ENCODE results near the gene TCP11L1.

DNA sequence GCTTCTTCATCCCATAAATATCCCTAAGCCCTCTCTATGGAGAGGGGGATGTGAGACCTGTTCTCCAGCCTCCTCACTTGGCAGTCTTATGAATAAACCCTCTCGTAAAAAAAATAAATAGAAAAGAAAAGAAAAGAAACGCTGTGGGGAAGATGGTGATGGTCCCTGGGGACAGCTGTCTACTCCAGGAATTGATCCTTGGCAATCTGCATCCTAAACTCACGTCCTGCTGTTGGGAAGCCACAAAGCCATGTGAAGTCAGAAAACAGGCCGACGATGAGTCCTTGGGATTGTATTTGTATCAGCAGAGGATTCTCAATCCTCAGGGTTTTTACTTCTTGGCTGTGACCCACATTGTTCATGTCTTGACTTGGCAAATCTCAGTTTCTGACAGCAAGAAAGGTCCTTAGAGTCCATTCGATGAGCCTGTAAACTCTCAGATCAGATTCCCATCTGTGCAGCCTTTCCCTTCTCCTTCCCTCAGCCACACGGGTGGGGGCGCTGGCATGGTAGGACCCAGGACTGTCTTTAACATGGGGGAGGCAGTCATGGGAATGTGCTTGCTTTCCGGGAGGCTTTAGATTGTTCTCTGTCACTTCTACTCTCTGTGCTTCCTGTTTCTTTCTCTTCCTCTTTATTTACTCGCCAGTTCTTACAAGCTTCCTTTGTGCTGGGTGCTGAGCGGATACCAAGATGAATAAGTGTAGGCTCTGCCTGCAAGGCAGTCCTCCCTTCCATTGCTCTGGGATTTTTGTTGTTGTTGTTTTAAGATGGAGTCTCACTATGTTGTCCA is 24.9 kb downstream of the TCP11L1 start:
- TF ChIP-seq, protein P1, sequence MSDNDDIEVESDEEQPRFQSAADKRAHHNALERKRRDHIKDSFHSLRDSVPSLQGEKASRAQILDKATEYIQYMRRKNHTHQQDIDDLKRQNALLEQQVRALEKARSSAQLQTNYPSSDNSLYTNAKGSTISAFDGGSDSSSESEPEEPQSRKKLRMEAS (IDR thresholded peaks at IDR 0.05), result no peak
- TF ChIP-seq, protein P2, sequence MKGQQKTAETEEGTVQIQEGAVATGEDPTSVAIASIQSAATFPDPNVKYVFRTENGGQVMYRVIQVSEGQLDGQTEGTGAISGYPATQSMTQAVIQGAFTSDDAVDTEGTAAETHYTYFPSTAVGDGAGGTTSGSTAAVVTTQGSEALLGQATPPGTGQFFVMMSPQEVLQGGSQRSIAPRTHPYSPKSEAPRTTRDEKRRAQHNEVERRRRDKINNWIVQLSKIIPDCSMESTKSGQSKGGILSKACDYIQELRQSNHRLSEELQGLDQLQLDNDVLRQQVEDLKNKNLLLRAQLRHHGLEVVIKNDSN (IDR thresholded peaks at IDR 0.05), result no peak
- TF ChIP-seq CREB1 (IDR thresholded peaks at IDR 0.05; ENCODE audit: low read depth) (no peak), EP300 (IDR thresholded peaks at IDR 0.05; ENCODE audit: borderline replicate concordance) (no peak), TEAD4 (IDR thresholded peaks at IDR 0.05) (no peak), FOXM1 (IDR thresholded peaks at IDR 0.05; ENCODE audit: borderline replicate concordance, low read depth) (no peak), RAD21 (IDR thresholded peaks at IDR 0.05; ENCODE audit: low read depth) (no peak), EGR1 (IDR thresholded peaks at IDR 0.05) (no peak), ZBTB7A (IDR thresholded peaks at IDR 0.05; ENCODE audit: low read depth) (no peak)
- TF ChIP-seq, protein P3, sequence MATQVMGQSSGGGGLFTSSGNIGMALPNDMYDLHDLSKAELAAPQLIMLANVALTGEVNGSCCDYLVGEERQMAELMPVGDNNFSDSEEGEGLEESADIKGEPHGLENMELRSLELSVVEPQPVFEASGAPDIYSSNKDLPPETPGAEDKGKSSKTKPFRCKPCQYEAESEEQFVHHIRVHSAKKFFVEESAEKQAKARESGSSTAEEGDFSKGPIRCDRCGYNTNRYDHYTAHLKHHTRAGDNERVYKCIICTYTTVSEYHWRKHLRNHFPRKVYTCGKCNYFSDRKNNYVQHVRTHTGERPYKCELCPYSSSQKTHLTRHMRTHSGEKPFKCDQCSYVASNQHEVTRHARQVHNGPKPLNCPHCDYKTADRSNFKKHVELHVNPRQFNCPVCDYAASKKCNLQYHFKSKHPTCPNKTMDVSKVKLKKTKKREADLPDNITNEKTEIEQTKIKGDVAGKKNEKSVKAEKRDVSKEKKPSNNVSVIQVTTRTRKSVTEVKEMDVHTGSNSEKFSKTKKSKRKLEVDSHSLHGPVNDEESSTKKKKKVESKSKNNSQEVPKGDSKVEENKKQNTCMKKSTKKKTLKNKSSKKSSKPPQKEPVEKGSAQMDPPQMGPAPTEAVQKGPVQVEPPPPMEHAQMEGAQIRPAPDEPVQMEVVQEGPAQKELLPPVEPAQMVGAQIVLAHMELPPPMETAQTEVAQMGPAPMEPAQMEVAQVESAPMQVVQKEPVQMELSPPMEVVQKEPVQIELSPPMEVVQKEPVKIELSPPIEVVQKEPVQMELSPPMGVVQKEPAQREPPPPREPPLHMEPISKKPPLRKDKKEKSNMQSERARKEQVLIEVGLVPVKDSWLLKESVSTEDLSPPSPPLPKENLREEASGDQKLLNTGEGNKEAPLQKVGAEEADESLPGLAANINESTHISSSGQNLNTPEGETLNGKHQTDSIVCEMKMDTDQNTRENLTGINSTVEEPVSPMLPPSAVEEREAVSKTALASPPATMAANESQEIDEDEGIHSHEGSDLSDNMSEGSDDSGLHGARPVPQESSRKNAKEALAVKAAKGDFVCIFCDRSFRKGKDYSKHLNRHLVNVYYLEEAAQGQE (IDR thresholded peaks at IDR 0.05; ENCODE audit: low read depth), result no peak
